SK-N-SH (cell line): Measurements from ENCODE around the gene ITIH5. TPM values are rescaled to one million over a fixed set of nuclear protein-coding genes. Genes with fewer than 3 reads are reported as not detected.

Source experiments
- CTCF ChIA-PET: fragments of 300-600, 350-600 bp; formaldehyde crosslinking; extraction: SDS; loops from one replicate; lab custom pipeline; 2021; lab: Yijun Ruan, JAX
- POLR2A ChIA-PET: fragments of 350-600 bp; sonication (Branson Sonifier 250); formaldehyde crosslinking; extraction: SDS; loops from one replicate; lab custom pipeline; 2020; ENCODE audit warnings: antibody characterized with exemption, inconsistent platforms; lab: Yijun Ruan, JAX
- DNase-seq: peaks from one replicate; pipeline ENCODE4 v3.0.0; 2012
- H2AFZ ChIP-seq: fragments of 200-600 bp; sonication (generic); 2 replicates; pipeline ENCODE4 v1.8.1; 2016; ENCODE audit warnings: antibody characterized with exemption, mild to moderate bottlenecking, low read depth
- H3F3A ChIP-seq: fragments of 200-600 bp; sonication (generic); replicated peaks from 2 replicates; pipeline ENCODE3; 2016; ENCODE audit warnings: antibody characterized with exemption, mild to moderate bottlenecking; ENCODE audit not compliant: insufficient read depth
- H3K27ac ChIP-seq, 2 experiments: fragments of 200-500 bp in 1 of 2; fragments of 200-600 bp in 1 of 2; sonication (Bioruptor generic) in 1 of 2; sonication (generic), shearing (Covaris generic) in 1 of 2; 2 replicates each; pipeline versions ENCODE4 v1.5.1 to v1.6.1; 2014 to 2016; ENCODE audit warnings: low read depth in 2 of 2, inconsistent platforms in 1 of 2, low read length in 1 of 2, mild to moderate bottlenecking in 1 of 2, mixed read lengths in 1 of 2
- H3K27me3 ChIP-seq: fragments of 200-600 bp; sonication (generic), shearing (Covaris generic); 2 replicates; pipeline ENCODE4 v1.6.1; 2016; ENCODE audit warnings: mixed run types; ENCODE audit not compliant: insufficient read depth
- H3K36me3 ChIP-seq, 2 experiments: fragments of 200-500 bp in 1 of 2; fragments of 200-600 bp in 1 of 2; sonication (Bioruptor generic) in 1 of 2; sonication (generic) in 1 of 2; replicated peaks in 1 of 2; 2 replicates each; pipeline versions ENCODE3 to v1.5.1; 2014 to 2016; ENCODE audit warnings: low read length in 1 of 2, mild to moderate bottlenecking in 1 of 2; ENCODE audit not compliant: insufficient read depth in 2 of 2, control insufficient read depth in 1 of 2
- H3K4me1 ChIP-seq, 2 experiments: fragments of 200-500 bp in 1 of 2; fragments of 200-600 bp in 1 of 2; sonication (Bioruptor generic) in 1 of 2; sonication (generic), shearing (Covaris generic) in 1 of 2; 2 replicates each; pipeline versions ENCODE4 v1.5.1 to v1.6.1; 2014 to 2016; ENCODE audit warnings: low read depth in 1 of 2, low read length in 1 of 2, mixed run types in 1 of 2; ENCODE audit not compliant: insufficient read depth in 2 of 2, control insufficient read depth in 1 of 2
- H3K4me2 ChIP-seq: fragments of 200-600 bp; sonication (generic), shearing (Covaris generic); 2 replicates; pipeline ENCODE4 v1.6.1; 2017; ENCODE audit warnings: mixed run types
- H3K4me3 ChIP-seq, 2 experiments: fragments of 200-500 bp in 1 of 2; fragments of 200-600 bp in 1 of 2; sonication (Bioruptor generic) in 1 of 2; sonication (generic), shearing (Covaris generic) in 1 of 2; 2 replicates each; pipeline versions ENCODE4 v1.5.1 to v1.8.1; 2014 to 2016; ENCODE audit warnings: low read depth in 2 of 2, inconsistent platforms in 1 of 2, low read length in 1 of 2, mild to moderate bottlenecking in 1 of 2, mixed read lengths in 1 of 2, moderate library complexity in 1 of 2
- H3K79me2 ChIP-seq: fragments of 200-600 bp; sonication (generic); 2 replicates; pipeline ENCODE4 v1.8.1; 2017; ENCODE audit warnings: mild to moderate bottlenecking; ENCODE audit not compliant: insufficient read depth
- H3K9ac ChIP-seq: fragments of 200-600 bp; sonication (generic); 2 replicates; pipeline ENCODE4 v1.6.1; 2017; ENCODE audit warnings: mixed run types
- H3K9me2 ChIP-seq: fragments of 200-600 bp; sonication (generic); 2 replicates; pipeline ENCODE4 v1.6.1; 2017; ENCODE audit warnings: mixed run types
- H3K9me3 ChIP-seq: fragments of 200-600 bp; sonication (generic); 2 replicates; pipeline ENCODE4 v1.6.1; 2017; ENCODE audit warnings: mixed run types, mild to moderate bottlenecking, moderate library complexity
- H4K20me1 ChIP-seq: fragments of 200-600 bp; sonication (generic); 2 replicates; pipeline ENCODE4 v1.6.1; 2017; ENCODE audit warnings: mild to moderate bottlenecking, mixed run types; ENCODE audit not compliant: insufficient read depth
- CHD2 ChIP-seq: fragments of 150-350 bp; IDR thresholded peaks from 2 replicates; pipeline ENCODE4 v1.6.1; 2018; ENCODE audit warnings: low read length; ENCODE audit not compliant: partially characterized antibody
- CTCF ChIP-seq: fragments of 200-600 bp; sonication (generic); IDR thresholded peaks from 2 replicates; pipeline ENCODE4 v1.6.1; 2017; ENCODE audit warnings: antibody characterized with exemption, mild to moderate bottlenecking, moderate library complexity
- EP300 ChIP-seq, 2 experiments: IDR thresholded peaks; 2 replicates each; pipeline versions ENCODE4 v1.4.0 to v1.6.1; 2012; ENCODE audit warnings: borderline replicate concordance in 1 of 2, low read depth in 1 of 2, low read length in 1 of 2
- FOSL2 ChIP-seq: IDR thresholded peaks from 2 replicates; pipeline ENCODE4 v1.4.0; 2012; ENCODE audit warnings: low read depth, mild to moderate bottlenecking, moderate library complexity, borderline replicate concordance
- FOXM1 ChIP-seq: IDR thresholded peaks from 2 replicates; pipeline ENCODE4 v1.4.0; 2012; ENCODE audit warnings: low read depth, mild to moderate bottlenecking
- GABPA ChIP-seq: IDR thresholded peaks from 2 replicates; pipeline ENCODE4 v1.4.0; 2012; ENCODE audit warnings: low read depth, mild to moderate bottlenecking
- MXI1 ChIP-seq: IDR thresholded peaks from 2 replicates; pipeline ENCODE4 v1.6.1; 2012; ENCODE audit warnings: mild to moderate bottlenecking, low read depth, low read length, improper control_type of control experiment
- NFIC ChIP-seq: IDR thresholded peaks from 2 replicates; pipeline ENCODE4 v1.4.0; 2012; ENCODE audit warnings: borderline replicate concordance
- NRF1 ChIP-seq: IDR thresholded peaks from 2 replicates; pipeline ENCODE4 v1.6.1; 2012; ENCODE audit warnings: low read depth, mild to moderate bottlenecking, low read length
- POLR2AphosphoS5 ChIP-seq: IDR thresholded peaks from 2 replicates; pipeline ENCODE4 v1.6.1; 2012; ENCODE audit warnings: low read depth, low read length
- RCOR1 ChIP-seq: fragments of 150-350 bp; IDR thresholded peaks from 2 replicates; pipeline ENCODE4 v1.6.1; 2017; ENCODE audit warnings: antibody characterized with exemption, low read length
- REST ChIP-seq: IDR thresholded peaks from 2 replicates; pipeline ENCODE4 v1.6.1; 2012; ENCODE audit warnings: mild to moderate bottlenecking, low read depth, low read length, moderate library complexity
- SIN3A ChIP-seq: IDR thresholded peaks from 2 replicates; pipeline ENCODE4 v1.6.1; 2012; ENCODE audit warnings: low read depth, mild to moderate bottlenecking, low read length, moderate library complexity, borderline replicate concordance
- TAF1 ChIP-seq: IDR thresholded peaks from 2 replicates; pipeline ENCODE4 v1.6.1; 2012; ENCODE audit warnings: low read depth, mild to moderate bottlenecking, low read length, moderate library complexity, borderline replicate concordance
- YY1 ChIP-seq: IDR thresholded peaks from 2 replicates; pipeline ENCODE4 v1.4.0; 2012; ENCODE audit warnings: low read depth, mild to moderate bottlenecking
- ZBTB33 ChIP-seq: IDR thresholded peaks from 2 replicates; pipeline ENCODE4 v1.4.0; 2012; ENCODE audit warnings: low read depth, borderline replicate concordance
- WGBS: methylation state at CpG from one replicate; pipeline ENCODE4 v1.1.6; 2017; ENCODE audit warnings: low lambda C conversion rate; 5-methylcytosine and 5-hydroxymethylcytosine counted together
- polyA plus RNA-seq, 3 experiments: library from polyadenylated mRNA; depleted of rRNA; stranded (reverse); fragments of >200 nt; gene quantifications; 2 replicates each; pipeline ENCODE4 v1.2.3, GENCODE V29; 2012
- TF ChIP-seq, protein P1 (sequence below): fragments of 150-350 bp; IDR thresholded peaks from 2 replicates; pipeline ENCODE4 v1.6.1; 2017; ENCODE audit warnings: antibody characterized with exemption, low read length, low read depth, borderline replicate concordance
- TF ChIP-seq, protein P2 (sequence below): fragments of 150-350 bp; IDR thresholded peaks from 2 replicates; pipeline ENCODE4 v1.6.1; 2016; ENCODE audit warnings: mild to moderate bottlenecking, low read depth, low read length
- TF ChIP-seq, protein P3 (sequence below): IDR thresholded peaks from 2 replicates; pipeline ENCODE4; 2012

Gene ITIH5
- polyA plus RNA-seq, 1 of the 3 experiments (the other 2 are of a cell fraction): 0.07 TPM

GRCh38 chr10:7533657-7534479, 132.9 kb downstream of the ITIH5 start:
- Histone ChIP-seq H3K9me2 (no peaks in the 10 kb centered on the region), H3K9ac (no peak overlapping the region), H3F3A (no peaks in the 10 kb centered on the region), H3K36me3 (no peaks in the 10 kb centered on the region), H4K20me1 (no peaks in the 10 kb centered on the region), H3K9me3 (no peaks in the 10 kb centered on the region), H3K79me2 (no peaks in the 10 kb centered on the region), H3K27ac (no peak overlapping the region), H3K4me3 (no peak overlapping the region), H3K4me1 (no peaks in the 10 kb centered on the region; a peak in 2 of 4 replicates), H3K27me3 (no peaks in the 10 kb centered on the region; the same call in 1 of the 2 replicates), H3K4me2 (no peak overlapping the region), H2AFZ (no peak overlapping the region)
- no peak for TF ChIP-seq ZBTB33
- TF ChIP-seq EP300 (IDR thresholded peaks at IDR 0.05; ENCODE audit: borderline replicate concordance in 1 of 2, low read depth in 1 of 2, low read length in 1 of 2): no peak
- TF ChIP-seq FOXM1: no peak
- TF ChIP-seq, protein P1, sequence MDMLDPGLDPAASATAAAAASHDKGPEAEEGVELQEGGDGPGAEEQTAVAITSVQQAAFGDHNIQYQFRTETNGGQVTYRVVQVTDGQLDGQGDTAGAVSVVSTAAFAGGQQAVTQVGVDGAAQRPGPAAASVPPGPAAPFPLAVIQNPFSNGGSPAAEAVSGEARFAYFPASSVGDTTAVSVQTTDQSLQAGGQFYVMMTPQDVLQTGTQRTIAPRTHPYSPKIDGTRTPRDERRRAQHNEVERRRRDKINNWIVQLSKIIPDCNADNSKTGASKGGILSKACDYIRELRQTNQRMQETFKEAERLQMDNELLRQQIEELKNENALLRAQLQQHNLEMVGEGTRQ: no peak
- no peak for TF ChIP-seq TAF1
- TF ChIP-seq, protein P2, sequence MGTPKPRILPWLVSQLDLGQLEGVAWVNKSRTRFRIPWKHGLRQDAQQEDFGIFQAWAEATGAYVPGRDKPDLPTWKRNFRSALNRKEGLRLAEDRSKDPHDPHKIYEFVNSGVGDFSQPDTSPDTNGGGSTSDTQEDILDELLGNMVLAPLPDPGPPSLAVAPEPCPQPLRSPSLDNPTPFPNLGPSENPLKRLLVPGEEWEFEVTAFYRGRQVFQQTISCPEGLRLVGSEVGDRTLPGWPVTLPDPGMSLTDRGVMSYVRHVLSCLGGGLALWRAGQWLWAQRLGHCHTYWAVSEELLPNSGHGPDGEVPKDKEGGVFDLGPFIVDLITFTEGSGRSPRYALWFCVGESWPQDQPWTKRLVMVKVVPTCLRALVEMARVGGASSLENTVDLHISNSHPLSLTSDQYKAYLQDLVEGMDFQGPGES: no peak
- TF ChIP-seq GABPA: no peak
- no peak for TF ChIP-seq MXI1
- TF ChIP-seq CHD2: no peak
- TF ChIP-seq YY1: no peak
- TF ChIP-seq, protein P3, sequence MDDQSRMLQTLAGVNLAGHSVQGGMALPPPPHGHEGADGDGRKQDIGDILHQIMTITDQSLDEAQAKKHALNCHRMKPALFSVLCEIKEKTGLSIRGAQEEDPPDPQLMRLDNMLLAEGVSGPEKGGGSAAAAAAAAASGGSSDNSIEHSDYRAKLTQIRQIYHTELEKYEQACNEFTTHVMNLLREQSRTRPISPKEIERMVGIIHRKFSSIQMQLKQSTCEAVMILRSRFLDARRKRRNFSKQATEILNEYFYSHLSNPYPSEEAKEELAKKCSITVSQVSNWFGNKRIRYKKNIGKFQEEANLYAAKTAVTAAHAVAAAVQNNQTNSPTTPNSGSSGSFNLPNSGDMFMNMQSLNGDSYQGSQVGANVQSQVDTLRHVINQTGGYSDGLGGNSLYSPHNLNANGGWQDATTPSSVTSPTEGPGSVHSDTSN: no peak
- TF ChIP-seq NFIC: no peak
- no peak for TF ChIP-seq REST
- no peak for TF ChIP-seq RCOR1
- TF ChIP-seq CTCF: no peak
- no peak for TF ChIP-seq FOSL2
- no peak for TF ChIP-seq NRF1
- no peak for TF ChIP-seq POLR2AphosphoS5
- TF ChIP-seq SIN3A: no peak
- 32% methylated on average over 7 of the region's 7 CpGs for WGBS
- DNase-seq: no peak
- ChIA-PET POLR2A (no interaction called here), CTCF (interaction anchor here (0.5 to 7.5 kb wide), 5 partner anchors 8 to 152 kb away, joined by 3 to 122 read pairs (median 3); no protein-coding TSS in a partner anchor)
